ENCODE results near the gene VPS13C. TPM values are rescaled to one million over a fixed set of nuclear protein-coding genes. Genes with fewer than 3 reads are reported as not detected.

VPS13C gene, protein sequence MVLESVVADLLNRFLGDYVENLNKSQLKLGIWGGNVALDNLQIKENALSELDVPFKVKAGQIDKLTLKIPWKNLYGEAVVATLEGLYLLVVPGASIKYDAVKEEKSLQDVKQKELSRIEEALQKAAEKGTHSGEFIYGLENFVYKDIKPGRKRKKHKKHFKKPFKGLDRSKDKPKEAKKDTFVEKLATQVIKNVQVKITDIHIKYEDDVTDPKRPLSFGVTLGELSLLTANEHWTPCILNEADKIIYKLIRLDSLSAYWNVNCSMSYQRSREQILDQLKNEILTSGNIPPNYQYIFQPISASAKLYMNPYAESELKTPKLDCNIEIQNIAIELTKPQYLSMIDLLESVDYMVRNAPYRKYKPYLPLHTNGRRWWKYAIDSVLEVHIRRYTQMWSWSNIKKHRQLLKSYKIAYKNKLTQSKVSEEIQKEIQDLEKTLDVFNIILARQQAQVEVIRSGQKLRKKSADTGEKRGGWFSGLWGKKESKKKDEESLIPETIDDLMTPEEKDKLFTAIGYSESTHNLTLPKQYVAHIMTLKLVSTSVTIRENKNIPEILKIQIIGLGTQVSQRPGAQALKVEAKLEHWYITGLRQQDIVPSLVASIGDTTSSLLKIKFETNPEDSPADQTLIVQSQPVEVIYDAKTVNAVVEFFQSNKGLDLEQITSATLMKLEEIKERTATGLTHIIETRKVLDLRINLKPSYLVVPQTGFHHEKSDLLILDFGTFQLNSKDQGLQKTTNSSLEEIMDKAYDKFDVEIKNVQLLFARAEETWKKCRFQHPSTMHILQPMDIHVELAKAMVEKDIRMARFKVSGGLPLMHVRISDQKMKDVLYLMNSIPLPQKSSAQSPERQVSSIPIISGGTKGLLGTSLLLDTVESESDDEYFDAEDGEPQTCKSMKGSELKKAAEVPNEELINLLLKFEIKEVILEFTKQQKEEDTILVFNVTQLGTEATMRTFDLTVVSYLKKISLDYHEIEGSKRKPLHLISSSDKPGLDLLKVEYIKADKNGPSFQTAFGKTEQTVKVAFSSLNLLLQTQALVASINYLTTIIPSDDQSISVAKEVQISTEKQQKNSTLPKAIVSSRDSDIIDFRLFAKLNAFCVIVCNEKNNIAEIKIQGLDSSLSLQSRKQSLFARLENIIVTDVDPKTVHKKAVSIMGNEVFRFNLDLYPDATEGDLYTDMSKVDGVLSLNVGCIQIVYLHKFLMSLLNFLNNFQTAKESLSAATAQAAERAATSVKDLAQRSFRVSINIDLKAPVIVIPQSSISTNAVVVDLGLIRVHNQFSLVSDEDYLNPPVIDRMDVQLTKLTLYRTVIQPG (N-terminal part only)
- 14.8 TPM for polyA plus RNA-seq (2013, experiment 1 of 2)
- 14.0 TPM for polyA plus RNA-seq (2013, experiment 2 of 2)

DNA sequence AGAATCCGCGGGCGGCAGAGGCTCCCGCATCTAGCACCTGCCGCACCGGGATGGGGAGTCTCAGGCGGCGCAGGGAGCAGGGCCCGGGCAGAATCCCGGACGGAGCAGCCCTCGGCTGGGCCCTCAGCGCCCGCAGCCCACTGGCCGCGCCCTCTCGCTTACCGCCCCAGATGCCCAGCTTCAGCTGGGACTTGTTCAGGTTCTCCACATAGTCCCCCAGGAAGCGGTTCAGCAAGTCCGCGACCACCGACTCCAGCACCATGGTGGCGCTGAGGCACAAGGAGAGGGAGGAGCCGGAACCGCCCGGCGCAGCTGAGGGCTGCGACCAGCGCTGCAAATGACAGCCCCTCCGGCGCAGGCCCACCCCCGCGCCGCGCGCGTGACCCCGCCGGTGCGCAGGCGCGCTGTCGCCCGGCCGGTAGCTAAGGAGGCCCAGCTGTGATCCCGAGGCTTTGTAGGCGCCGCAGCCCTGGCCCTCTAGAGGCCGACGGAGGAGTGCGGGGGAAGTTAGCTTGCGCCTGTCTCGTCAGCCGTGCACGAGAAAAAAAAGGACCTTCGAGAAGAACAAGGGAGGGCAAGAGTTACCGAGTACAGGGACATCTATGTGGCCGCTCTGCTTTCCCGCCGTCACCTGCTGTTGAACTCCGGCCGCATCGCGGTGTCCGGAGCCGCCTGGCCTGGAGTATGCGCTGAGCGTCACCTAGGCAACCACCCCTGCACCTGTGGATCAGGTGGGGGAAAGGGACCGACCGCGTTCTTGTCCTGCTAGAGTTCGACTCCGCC lies at the start of gene VPS13C:
VPS13C (minus strand) TSS at position 335 of the 783 bp plus-strand sequence; CDS start at position 262, 73 bp downstream.
- H3K4ac ChIP-seq (ENCODE audit: low read depth in 1 of 2, low read length in 2 of 2) = peak within 1 kb of the TSS; percentile 75 to 88
- H3K4me3 ChIP-seq (ENCODE audit: insufficient read depth in 1 of 2, low read depth in 1 of 2, low read length in 2 of 2) = peak within 1 kb of the TSS; percentile 83 to 96
- peak within 1 kb of the TSS; percentile 55 for H3K27ac ChIP-seq (ENCODE audit: low read length, poor library complexity, severe bottlenecking)
- H3K79me1 ChIP-seq (replicated peaks; ENCODE audit: low read length, poor library complexity, severe bottlenecking) = peaks cover 5% of the 10 kb centered on the region
- H3K9ac ChIP-seq (ENCODE audit: low read length) = peak within 1 kb of the TSS; percentile 88
- peak within 1 kb of the TSS; percentile 62 for H4K91ac ChIP-seq (ENCODE audit: low read length)
- peaks cover 7% of the 10 kb centered on the region for H3K4me1 ChIP-seq (ENCODE audit: control insufficient read depth, insufficient read depth, low read depth, low read length)
- H2BK5ac ChIP-seq (ENCODE audit: low read depth, low read length, poor library complexity, severe bottlenecking) = peak within 1 kb of the TSS; percentile 25
- peak within 1 kb of the TSS; percentile 89 to 94 for H3K18ac ChIP-seq (ENCODE audit: low read depth in 1 of 2, low read length in 2 of 2)
- peak within 1 kb of the TSS; percentile 77 for H2BK15ac ChIP-seq (ENCODE audit: low read depth, poor library complexity, severe bottlenecking)
- H3K36me3 ChIP-seq (ENCODE audit: control insufficient read depth in 1 of 2, insufficient read depth in 2 of 2, low read depth in 1 of 2, low read length in 2 of 2) = no peaks in the 10 kb centered on the region
- H3K23ac ChIP-seq (ENCODE audit: low read length in 2 of 2) = peak within 1 kb of the TSS in 1 of 2 experiments; percentile 23
- peak within 1 kb of the TSS; percentile 1 for H2BK120ac ChIP-seq (ENCODE audit: low read depth, low read length)
- peak within 1 kb of the TSS in 1 of 2 experiments; percentile 68 for H2BK12ac ChIP-seq (ENCODE audit: low read length in 2 of 2)
- H2AK5ac ChIP-seq (ENCODE audit: low read length, severe bottlenecking) = no peak within 1 kb of the TSS
- H3K4me2 ChIP-seq (ENCODE audit: low read length, poor library complexity, severe bottlenecking) = peak within 1 kb of the TSS; percentile 67
- DNase-seq = peak; percentile 95
- H3K14ac ChIP-seq (ENCODE audit: low read length in 2 of 2) = peak within 1 kb of the TSS; percentile 41 to 68
- peak within 1 kb of the TSS; percentile 90 for H2AFZ ChIP-seq (ENCODE audit: low read depth, low read length)
- WGBS = under 1% methylated on average over 73 of the region's 73 CpGs
- H3K27me3 ChIP-seq (ENCODE audit: control insufficient read depth in 1 of 2, insufficient read depth in 1 of 2, low read length in 2 of 2) = no peaks in the 10 kb centered on the region
- no peaks in the 10 kb centered on the region for H3K9me3 ChIP-seq (ENCODE audit: control insufficient read depth, low read length)
- H4K8ac ChIP-seq (ENCODE audit: low read length) = peak within 1 kb of the TSS; percentile 79

- Histone ChIP-seq H2BK5ac (ENCODE audit: low read depth, low read length, poor library complexity, severe bottlenecking) (no peak overlapping the region), H3K23ac (ENCODE audit: low read length in 2 of 2) (no peak overlapping the region), H4K8ac (ENCODE audit: low read length) (no peak overlapping the region), H2BK15ac (ENCODE audit: low read depth, poor library complexity, severe bottlenecking) (no peak overlapping the region), H3K14ac (ENCODE audit: low read length in 2 of 2) (no peak overlapping the region), H2BK12ac (ENCODE audit: low read length in 2 of 2) (no peak overlapping the region), H3K4ac (ENCODE audit: low read depth in 1 of 2, low read length in 2 of 2) (no peak overlapping the region), H3K27ac (ENCODE audit: low read length, poor library complexity, severe bottlenecking) (no peak overlapping the region), H3K4me2 (ENCODE audit: low read length, poor library complexity, severe bottlenecking) (no peak overlapping the region), H3K27me3 (ENCODE audit: control insufficient read depth in 1 of 2, insufficient read depth in 1 of 2, low read length in 2 of 2) (no peaks in the 10 kb centered on the region), H3K9me3 (ENCODE audit: control insufficient read depth, low read length) (no peaks in the 10 kb centered on the region), H2AFZ (ENCODE audit: low read depth, low read length) (no peak overlapping the region), H4K91ac (ENCODE audit: low read length) (no peak overlapping the region), H3K36me3 (ENCODE audit: control insufficient read depth in 1 of 2, insufficient read depth in 2 of 2, low read depth in 1 of 2, low read length in 2 of 2) (no peaks in the 10 kb centered on the region), H3K79me1 (replicated peaks; ENCODE audit: low read length, poor library complexity, severe bottlenecking) (no peaks in the 10 kb centered on the region), H2AK5ac (ENCODE audit: low read length, severe bottlenecking) (no peak overlapping the region), H3K4me3 (ENCODE audit: insufficient read depth in 1 of 2, low read depth in 1 of 2, low read length in 2 of 2) (no peak overlapping the region), H3K9ac (ENCODE audit: low read length) (no peak overlapping the region), H2BK120ac (ENCODE audit: low read depth, low read length) (no peak overlapping the region), H3K4me1 (ENCODE audit: control insufficient read depth, insufficient read depth, low read depth, low read length) (peaks cover 16% of the 10 kb centered on the region), H3K18ac (ENCODE audit: low read depth in 1 of 2, low read length in 2 of 2) (no peak overlapping the region)
- DNase-seq = no peak
- WGBS = 100% methylated on average over 1 of the region's 1 CpG
Observed at GRCh38 chr15:62109437-62109836, 49.2 kb upstream of the VPS13C start.

GRCh38 chr15:62108411-62108810 lies 48.2 kb upstream of the VPS13C start:
- Histone ChIP-seq H3K14ac (ENCODE audit: low read length in 2 of 2) (no peak overlapping the region), H4K8ac (ENCODE audit: low read length) (no peak overlapping the region), H2BK120ac (ENCODE audit: low read depth, low read length) (no peak overlapping the region), H2BK12ac (ENCODE audit: low read length in 2 of 2) (no peak overlapping the region), H2AK5ac (ENCODE audit: low read length, severe bottlenecking) (no peak overlapping the region), H3K18ac (ENCODE audit: low read depth in 1 of 2, low read length in 2 of 2) (no peak overlapping the region), H4K91ac (ENCODE audit: low read length) (no peak overlapping the region), H3K27ac (ENCODE audit: low read length, poor library complexity, severe bottlenecking) (no peak overlapping the region), H3K9ac (ENCODE audit: low read length) (no peak overlapping the region), H3K36me3 (ENCODE audit: control insufficient read depth in 1 of 2, insufficient read depth in 2 of 2, low read depth in 1 of 2, low read length in 2 of 2) (no peaks in the 10 kb centered on the region), H3K4me1 (ENCODE audit: control insufficient read depth, insufficient read depth, low read depth, low read length) (peaks cover 12% of the 10 kb centered on the region), H3K79me1 (replicated peaks; ENCODE audit: low read length, poor library complexity, severe bottlenecking) (no peaks in the 10 kb centered on the region), H3K4ac (ENCODE audit: low read depth in 1 of 2, low read length in 2 of 2) (no peak overlapping the region), H3K27me3 (ENCODE audit: control insufficient read depth in 1 of 2, insufficient read depth in 1 of 2, low read length in 2 of 2) (no peaks in the 10 kb centered on the region), H3K9me3 (ENCODE audit: control insufficient read depth, low read length) (no peaks in the 10 kb centered on the region), H2BK15ac (ENCODE audit: low read depth, poor library complexity, severe bottlenecking) (no peak overlapping the region), H3K4me3 (ENCODE audit: insufficient read depth in 1 of 2, low read depth in 1 of 2, low read length in 2 of 2) (no peak overlapping the region), H2AFZ (ENCODE audit: low read depth, low read length) (no peak overlapping the region), H3K4me2 (ENCODE audit: low read length, poor library complexity, severe bottlenecking) (no peak overlapping the region), H3K23ac (ENCODE audit: low read length in 2 of 2) (no peak overlapping the region), H2BK5ac (ENCODE audit: low read depth, low read length, poor library complexity, severe bottlenecking) (no peak overlapping the region)
- DNase-seq = no peak
- 59% methylated on average over 2 of the region's 2 CpGs for WGBS
